ENCODE results near the gene OR2B6.

OR2B6 gene

DNA sequence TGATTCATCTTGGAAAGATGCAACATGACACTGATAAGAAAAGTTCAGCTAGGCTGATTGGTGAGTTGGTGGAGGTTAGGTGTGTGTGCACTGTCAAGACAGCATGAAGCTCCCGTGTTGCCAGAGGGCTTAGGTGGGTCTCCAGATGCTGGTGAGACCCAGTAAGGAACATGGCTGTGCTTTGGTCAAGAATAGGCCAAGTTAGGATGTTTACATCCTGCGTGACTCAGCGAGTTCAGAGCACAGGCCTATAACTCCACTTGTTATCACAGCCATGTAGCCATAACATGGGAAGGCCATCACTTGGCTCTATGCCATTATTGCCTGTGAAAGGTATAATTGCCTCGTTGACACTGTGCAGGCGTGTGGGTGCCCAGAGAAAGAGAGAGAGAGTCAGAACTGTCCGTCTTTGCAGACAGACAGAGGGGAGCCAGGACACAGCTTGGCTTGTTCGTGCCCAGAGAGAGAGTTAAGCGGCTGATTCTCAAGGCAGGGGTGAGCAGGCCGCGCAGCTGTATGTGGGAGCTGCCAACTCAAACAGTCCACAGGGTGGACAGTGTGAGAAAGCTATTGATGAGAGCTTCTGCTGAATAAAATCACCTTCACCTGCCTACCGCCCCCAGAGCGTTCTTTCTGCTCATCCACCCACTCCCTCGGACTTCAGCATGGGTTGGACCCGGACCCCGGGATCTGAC lies 43.5 kb downstream of the OR2B6 start:
- no peak for DNase-seq

DNA sequence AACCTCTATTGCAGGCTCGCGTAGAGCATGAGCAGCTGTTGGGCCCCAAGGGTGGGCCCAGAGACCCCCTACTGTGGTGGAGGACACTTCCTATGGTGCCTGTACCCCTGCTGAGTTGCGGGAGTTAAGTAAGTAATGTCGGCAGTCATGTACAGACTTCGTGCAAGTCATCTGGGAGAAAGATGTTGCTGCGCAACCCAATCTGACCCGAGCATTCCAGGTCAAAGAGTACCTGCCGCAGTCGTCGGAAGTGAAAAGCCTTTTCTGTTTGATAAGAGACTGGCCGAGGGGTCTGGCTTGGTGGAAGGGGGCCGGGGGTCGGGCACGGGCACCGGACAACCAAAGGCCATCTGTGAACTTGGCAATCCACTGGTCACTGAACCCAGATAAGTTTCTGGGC lies 44.3 kb downstream of the OR2B6 start:
- DNase-seq = no peak

DNA sequence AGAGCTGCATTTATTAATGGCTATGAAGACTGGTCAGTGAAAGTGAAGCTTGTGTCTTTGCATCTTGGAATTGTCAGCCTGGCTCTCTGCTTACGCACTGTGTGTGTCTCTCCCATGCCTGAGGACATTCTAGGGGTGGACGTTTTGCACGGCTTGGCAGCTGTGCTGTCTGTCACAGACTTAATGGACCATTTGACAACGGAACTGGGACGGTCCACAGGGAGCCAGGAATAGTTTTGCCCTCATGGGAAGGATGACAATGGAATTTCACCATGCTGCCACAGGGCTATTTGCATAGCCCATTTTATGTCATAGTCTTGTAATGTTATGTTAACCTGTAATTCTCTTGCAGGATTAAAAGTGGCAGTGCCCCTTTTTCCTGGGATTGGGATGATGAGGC lies 44.7 kb downstream of the OR2B6 start:
- no peak for DNase-seq

DNA sequence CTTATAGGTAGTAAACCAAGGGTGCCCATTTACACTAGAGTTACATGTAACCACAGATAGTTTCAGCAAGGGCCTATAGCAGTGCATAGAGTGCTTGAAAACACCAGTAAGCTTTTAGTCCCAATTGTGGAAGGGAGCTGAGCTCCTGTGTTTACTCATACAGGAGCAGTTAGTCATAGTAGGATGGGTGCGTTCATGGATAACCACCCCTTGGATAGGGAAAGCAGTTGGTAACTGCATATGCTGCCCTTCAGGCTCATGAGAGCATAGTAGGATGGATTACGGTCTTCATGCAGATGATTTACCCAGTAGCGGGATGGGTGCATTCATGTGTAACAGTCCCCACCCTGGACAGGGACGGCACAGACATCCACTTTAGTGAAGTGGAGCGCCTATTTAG lies 45.1 kb downstream of the OR2B6 start:
- no peak for DNase-seq

DNA sequence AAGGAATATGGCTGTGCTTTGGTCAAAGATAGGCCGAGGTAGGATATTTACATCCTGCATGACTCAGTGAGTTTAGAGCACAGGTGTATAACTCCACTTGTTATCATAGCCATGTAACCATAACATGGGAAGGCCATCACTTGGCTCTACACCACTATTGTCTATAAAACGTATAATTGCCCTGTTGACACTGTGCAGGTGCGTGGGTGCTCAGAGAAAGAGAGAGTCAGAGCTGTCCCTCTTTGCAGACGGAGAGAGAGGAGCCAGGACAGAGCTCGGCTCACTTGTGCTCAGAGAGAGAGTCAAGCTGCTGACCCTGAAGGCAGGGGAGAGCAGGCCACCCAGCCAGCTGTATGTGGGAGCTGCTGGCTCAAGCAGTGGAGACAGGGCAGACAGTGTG lies 46.0 kb downstream of the OR2B6 start:
- no peak for DNase-seq

DNA sequence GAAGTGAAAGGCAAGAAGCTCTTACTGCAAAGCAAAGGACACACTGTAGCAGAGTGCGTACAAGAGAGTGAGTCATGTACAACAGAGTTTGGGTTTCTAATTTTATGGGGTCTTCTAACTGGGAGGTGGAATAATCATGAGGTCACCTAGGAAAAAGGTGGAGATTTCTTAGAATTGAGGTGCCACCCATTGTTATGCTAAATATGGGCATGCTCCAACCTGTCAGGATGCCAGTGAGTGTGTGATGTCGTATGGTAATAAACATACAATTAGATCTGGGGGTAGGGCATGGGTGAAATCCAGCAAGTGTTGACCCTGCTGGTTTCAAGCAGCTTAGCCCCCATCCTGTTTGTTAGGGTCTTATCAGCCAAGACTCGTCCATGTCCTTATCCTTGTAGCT lies 46.6 kb downstream of the OR2B6 start:
- no peak for DNase-seq

DNA sequence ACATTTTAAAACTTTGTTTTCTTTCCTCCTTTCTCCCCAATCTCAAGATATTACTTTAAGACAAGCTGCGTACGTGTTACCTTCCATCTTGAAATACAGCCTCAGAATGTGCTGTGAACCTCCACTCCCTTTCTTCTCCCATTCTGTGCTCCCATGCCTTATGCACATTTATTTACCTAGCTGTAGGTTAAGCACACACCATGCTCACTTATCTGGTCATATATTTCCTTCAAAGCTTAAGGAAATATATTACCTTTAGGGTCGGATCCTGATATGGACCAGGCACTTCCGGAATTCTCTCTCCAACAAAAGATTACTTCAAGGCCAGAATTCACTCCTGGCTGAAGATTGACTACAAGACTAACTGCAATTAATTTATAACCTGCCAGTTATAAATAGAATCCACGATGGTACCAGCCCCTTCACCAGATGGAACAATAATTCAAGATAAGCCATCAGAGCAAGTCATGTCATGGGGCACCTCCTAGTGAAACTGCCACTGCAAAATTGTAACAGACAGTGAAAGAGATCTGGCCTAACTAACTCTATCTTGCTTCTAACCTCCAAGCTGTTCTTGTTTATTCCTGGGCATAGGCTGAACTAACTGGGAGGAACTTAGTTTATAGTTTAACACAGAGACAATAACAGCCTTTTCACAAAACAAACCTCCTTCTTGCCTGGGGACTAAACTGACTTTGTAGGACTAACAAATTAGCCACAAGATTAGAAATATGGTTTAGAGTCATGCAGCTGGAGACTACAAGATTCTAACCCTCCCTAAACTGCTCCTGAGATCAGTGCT lies 47.5 kb downstream of the OR2B6 start:
- DNase-seq = no peak

DNA sequence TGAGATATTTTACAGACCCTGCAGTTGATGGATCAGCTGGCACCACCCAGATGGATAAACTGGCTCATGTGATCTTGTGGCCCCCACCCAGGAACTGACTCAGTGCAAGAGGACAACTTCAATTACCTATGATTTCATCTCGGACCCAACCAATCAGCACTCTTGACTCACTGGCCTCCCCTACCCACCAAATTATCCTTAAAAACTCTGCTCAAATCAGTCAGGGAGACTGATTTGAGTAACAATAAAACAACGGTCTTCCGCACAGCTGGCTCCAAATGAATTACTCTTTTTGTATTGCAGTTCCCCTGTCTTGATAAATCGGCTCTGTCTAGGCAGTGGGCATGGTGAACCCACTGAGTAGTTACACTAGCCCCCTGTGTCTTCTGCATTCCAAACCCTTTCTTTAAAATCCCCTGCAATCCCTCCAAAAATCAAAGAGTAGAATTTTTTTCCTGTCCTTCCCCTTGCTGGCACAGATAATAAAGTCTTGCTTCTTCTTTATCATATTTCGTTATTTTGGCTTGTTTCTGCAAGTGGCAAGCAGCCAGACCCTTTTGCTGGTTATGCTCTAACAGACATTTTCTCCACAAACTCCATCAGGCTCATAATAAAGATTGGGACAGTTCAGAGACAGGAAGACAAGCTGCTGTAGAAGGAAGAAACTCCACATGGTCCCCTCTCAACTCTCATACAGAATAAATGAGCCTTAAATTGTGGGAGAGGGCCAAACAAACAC lies 48.3 kb downstream of the OR2B6 start:
- no peak for DNase-seq

DNA sequence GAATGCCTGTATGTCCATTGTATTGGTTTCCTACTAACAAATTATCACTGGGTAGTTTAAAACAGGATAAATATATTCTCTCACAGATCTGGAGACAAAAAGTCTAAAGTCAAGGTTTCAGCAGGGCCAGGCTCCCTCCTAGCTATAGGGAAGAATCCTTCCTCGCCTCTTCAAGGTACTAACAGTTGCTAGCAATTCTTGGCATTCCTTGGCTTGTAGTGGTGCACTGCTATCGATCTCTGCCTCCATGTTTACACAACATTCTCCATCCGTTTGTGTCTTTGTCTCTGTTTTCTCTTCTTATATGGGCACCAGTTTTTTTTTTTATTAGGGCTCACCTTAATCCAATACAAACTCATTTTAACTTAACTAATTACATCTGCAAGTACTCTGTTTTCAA lies 48.9 kb downstream of the OR2B6 start:
- DNase-seq = no peak
